Mammary epithelial cell (primary cell): ENCODE measurements around the gene SALL1.

ENCODE experiments used
- EZH2 ChIP-seq: IDR thresholded peaks from 2 replicates; pipeline ENCODE4 v1.6.1; 2012; ENCODE audit warnings: low read length, inconsistent platforms, borderline replicate concordance
- TF ChIP-seq, protein P1 (sequence below), 2 donors: IDR thresholded peaks in 1 of 2; conservative IDR thresholded peaks in 1 of 2; 2 replicates each; pipeline ENCODE4 v1.5.1; 2011 to 2012; ENCODE audit warnings: inconsistent platforms in 2 of 2, low read length in 2 of 2, mild to moderate bottlenecking in 2 of 2, control low read depth in 1 of 2, low read depth in 1 of 2; ENCODE audit not compliant: insufficient read depth in 1 of 2; ENCODE audit errors: extremely low read depth in 1 of 2

DNA sequence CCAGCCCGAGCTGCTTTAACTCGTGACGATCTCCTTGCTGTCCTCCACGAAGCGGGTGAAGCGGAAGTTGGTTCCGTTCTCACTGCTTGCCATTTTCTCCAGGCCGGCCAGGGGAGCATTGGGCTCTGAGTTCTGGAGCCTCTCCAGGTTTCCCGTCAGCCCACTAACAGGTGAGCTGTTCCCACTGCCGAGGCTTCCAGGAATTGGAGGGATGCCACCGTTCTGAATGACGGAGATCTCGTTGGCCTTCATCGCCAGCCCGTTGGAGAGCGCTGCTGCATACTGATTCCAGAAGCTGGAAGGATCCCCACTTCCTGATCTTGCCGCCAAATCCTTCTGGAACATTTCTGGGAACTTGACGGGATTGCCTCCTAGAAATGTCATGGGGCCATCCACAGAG is 14.0 kb downstream of the SALL1 start:
- TF ChIP-seq, protein P1, sequence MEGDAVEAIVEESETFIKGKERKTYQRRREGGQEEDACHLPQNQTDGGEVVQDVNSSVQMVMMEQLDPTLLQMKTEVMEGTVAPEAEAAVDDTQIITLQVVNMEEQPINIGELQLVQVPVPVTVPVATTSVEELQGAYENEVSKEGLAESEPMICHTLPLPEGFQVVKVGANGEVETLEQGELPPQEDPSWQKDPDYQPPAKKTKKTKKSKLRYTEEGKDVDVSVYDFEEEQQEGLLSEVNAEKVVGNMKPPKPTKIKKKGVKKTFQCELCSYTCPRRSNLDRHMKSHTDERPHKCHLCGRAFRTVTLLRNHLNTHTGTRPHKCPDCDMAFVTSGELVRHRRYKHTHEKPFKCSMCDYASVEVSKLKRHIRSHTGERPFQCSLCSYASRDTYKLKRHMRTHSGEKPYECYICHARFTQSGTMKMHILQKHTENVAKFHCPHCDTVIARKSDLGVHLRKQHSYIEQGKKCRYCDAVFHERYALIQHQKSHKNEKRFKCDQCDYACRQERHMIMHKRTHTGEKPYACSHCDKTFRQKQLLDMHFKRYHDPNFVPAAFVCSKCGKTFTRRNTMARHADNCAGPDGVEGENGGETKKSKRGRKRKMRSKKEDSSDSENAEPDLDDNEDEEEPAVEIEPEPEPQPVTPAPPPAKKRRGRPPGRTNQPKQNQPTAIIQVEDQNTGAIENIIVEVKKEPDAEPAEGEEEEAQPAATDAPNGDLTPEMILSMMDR (conservative IDR thresholded peaks at IDR 0.05 in 1 of 2, IDR thresholded peaks at IDR 0.05 in 1 of 2; ENCODE audit: extremely low read depth in 1 of 2, insufficient read depth in 1 of 2, low read depth in 1 of 2, low read length in 2 of 2): no peak
- TF ChIP-seq EZH2: no peak
